Vagina (tissue), 2 donors: Measurements from ENCODE around the gene TMEM61.

ENCODE experiments used
- POLR2A ChIP-seq, 2 donors: fragments of 450-650 bp; IDR thresholded peaks; one replicate each; pipeline ENCODE4 v1.6.1; 2017; ENCODE audit warnings: antibody characterized with exemption in 2 of 2, mild to moderate bottlenecking in 2 of 2, moderate library complexity in 2 of 2
- TF ChIP-seq, protein P1 (sequence below), 3 experiments: fragments of 450-650 bp in 2 of 3; fragments of 200-600 bp in 1 of 3; sonication (generic) in 1 of 3; IDR thresholded peaks; one replicate each; pipeline ENCODE4 v1.5.1; 2017 to 2019; ENCODE audit warnings: antibody characterized with exemption in 3 of 3, mild to moderate bottlenecking in 2 of 3, moderate library complexity in 2 of 3

DNA sequence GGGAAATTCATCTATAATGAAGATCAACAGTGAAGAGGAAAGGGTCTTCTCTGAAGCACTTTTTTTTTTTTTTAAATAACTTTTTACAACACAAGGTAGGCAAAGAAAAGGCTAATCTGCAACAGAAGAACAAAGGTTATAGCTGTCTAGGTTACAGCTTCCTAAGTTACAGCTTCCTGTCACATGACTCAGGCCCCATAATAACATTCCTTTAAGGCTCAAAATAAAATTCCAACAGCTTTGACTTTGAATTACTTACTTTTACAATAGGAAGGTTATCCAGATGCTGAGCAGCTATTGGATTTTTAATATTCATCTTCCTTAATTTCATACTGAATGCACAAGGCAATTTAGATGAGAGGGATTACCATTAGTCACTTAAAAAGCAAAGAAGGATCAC, 40.4 kb upstream of the TMEM61 start:
- TF ChIP-seq POLR2A (IDR thresholded peaks at IDR 0.05): no peak
- TF ChIP-seq, protein P1, sequence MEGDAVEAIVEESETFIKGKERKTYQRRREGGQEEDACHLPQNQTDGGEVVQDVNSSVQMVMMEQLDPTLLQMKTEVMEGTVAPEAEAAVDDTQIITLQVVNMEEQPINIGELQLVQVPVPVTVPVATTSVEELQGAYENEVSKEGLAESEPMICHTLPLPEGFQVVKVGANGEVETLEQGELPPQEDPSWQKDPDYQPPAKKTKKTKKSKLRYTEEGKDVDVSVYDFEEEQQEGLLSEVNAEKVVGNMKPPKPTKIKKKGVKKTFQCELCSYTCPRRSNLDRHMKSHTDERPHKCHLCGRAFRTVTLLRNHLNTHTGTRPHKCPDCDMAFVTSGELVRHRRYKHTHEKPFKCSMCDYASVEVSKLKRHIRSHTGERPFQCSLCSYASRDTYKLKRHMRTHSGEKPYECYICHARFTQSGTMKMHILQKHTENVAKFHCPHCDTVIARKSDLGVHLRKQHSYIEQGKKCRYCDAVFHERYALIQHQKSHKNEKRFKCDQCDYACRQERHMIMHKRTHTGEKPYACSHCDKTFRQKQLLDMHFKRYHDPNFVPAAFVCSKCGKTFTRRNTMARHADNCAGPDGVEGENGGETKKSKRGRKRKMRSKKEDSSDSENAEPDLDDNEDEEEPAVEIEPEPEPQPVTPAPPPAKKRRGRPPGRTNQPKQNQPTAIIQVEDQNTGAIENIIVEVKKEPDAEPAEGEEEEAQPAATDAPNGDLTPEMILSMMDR (IDR thresholded peaks at IDR 0.05): no peak
